ENCODE data around the gene PEMT.

The PEMT gene

DNA sequence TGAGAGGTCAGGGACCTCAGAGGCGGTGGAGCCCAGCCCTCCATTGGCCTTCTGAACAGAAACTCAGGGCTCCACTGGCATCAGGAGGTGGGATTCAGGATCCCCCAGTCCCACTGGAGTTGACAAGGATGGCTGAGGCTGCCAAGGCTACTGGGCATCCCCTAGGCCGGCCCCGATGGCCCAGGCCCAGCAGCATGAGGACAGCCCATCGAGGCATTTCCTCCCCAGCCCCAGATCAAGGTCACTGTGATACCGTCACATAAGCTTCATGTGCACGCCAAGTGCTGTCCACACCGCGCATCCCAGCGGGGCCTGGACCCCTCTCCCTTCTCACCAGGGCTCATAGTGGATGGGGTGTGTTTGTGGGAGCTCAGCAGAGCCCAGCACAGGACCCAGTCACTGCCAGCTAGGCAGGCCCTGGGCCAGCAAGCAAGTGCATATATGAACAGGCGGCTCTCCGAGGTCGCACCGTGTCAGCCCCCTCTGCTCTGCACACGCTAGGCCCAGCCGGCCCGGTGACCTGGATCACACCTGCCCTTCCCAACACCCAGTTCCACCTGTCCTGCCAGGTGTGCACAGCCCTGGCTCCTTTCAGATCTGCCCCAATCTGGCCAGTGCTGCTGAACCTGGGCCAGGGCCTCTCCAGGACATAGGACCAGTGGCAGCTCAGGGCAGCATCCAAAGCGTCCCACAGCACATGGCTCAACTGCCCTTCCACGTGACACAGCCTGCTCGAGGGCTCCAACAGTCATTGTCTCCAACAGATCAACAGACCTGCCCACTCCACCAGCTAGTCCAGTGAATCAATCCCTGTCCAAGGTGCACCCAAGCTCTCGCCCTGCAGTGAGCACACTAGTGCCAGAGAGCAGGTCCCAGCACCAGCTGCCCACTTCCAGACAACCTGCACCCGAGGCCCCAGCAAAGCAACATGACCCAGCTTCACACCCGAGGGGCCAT lies 62.5 kb downstream of the PEMT start:
- DNase-seq: no peak

DNA sequence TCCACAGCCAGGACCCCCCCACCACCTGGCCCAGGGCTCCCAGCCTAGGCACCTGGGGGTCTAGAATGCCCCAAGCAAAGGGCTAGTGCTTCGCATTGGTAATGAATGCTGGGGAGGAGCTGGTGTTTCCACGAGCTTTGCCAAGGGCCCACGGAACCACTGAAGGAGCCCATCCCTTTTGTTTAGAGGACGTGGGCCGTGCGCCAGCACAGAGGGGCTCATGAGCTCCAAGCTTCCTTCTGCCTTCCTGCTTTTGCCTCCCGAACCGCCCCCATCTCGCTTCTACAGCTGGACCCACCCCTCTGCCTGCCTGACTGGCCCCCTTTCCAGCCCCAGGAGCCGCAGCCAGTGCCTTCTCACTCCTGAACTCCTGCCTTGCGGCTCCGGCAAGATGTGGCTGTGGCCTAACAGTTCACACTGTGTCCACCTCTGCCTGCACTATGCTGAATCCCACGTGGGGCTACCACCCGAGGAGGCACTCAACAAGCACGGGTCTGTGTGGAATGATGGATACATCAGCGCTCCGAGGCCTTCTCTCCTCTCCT lies 63.5 kb downstream of the PEMT start:
- DNase-seq: no peak

DNA sequence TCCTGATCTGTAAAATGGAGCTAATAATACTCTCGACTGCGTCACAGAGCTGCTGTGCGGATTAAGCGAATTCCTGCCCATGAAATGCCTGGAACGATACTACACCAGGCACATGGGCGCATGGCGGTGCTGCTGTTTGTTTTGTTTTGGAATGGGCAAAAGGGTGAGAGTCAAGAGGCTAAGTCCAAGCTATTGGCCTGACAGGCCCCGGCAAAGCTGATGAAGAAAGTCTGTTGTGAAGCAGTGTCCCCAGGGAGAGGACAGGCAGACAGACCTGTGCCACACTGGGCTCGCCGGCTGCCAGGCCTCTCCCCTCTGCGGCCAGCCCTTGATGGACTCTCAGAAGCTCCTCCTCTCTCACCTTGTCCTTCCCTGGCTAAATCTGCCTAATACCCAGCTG lies 64.0 kb downstream of the PEMT start:
- no peak for DNase-seq

DNA sequence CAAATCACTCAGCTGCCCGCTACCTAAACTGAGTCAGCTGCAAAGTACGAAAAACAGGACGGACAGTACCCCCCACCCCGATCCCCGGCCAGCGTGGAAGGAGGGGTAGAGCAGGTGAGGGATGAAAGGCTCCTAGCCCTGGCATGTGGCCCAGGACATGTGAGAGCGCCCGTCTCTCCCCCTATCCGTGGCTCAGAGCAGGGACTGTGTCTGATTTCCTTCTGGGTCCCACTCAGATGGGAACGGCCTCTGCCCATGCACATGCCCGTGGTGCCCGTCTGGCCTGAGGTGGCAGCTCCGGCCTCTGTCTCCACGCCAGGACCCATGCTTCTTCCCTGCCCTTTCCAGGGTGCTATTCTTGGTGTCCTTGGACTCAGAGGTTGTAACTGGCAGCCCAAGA lies 65.1 kb downstream of the PEMT start:
- no peak for DNase-seq

DNA sequence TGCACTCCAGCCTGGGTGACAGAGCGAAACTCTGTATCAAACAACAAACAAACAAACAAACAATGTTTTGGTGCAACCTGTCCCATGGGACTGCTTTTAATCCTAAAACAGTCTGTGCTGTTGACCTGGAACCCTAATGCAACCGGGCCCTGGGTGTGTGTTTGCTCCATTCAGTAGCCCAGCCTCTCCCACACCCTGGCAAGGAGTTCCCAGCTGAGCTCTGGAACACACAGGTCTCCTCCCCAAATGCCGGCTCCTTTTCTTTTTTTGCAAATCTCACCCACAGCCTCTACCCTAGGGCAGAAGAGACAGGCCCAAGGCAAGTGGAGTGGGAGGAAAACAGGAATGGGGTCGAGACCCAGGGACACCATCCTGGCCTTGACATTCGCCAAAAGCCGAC lies 65.6 kb downstream of the PEMT start:
- DNase-seq: no peak

DNA sequence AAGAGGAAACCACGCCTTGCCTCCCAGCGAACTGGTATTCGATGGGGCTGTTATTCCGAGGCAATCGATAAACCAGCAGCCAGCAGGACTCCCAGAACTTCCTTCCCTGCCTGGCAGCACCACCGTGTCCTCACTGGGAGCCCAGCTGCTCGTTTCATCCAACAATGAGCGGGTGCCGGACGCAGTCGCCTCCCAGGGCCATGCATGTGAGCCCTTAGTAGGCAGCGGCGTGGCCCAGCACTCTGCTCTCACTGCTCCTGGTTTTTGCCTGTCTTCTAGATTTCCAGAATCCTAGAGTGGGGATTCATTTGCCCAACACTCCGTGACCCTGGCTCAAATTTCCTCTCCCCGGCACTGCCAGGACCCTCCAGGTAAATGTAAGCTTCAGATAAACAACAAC lies 66.2 kb downstream of the PEMT start:
- no peak for DNase-seq

DNA sequence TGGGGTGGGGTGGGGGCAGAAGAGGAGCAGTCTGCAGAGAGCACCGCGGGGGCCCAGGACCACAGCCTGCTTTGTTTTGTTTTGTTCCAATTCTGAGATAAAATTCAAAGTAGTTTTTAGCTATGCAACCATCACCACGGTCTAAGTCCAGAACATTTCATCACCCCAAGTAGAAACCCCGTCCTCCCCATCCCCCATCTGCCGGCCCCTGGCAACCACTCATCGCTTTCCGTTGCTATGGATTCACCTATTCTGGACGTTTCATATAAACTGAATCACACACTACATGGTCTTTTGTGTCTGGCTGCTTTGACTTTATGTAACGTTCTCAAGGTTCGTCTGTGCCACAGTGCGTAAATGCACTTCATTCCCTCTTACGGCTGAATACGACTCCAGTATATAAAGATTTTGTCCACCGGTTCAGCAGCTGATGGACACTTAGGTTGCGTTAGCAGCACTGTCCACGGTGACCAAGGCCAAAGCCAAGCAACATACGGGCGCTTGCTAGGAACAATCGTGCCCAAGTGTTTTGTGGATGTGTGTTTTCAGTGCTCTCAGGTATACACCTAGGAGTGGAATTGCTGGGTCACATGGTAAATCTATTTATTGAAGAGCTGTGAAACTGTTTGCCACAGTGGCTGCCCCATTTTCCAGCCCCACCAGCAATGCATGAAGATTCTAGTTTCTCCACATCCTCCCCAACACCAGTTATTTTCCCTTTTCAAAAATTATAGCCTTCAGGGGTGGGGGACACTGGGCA lies 67.6 kb downstream of the PEMT start:
- DNase-seq: no peak

DNA sequence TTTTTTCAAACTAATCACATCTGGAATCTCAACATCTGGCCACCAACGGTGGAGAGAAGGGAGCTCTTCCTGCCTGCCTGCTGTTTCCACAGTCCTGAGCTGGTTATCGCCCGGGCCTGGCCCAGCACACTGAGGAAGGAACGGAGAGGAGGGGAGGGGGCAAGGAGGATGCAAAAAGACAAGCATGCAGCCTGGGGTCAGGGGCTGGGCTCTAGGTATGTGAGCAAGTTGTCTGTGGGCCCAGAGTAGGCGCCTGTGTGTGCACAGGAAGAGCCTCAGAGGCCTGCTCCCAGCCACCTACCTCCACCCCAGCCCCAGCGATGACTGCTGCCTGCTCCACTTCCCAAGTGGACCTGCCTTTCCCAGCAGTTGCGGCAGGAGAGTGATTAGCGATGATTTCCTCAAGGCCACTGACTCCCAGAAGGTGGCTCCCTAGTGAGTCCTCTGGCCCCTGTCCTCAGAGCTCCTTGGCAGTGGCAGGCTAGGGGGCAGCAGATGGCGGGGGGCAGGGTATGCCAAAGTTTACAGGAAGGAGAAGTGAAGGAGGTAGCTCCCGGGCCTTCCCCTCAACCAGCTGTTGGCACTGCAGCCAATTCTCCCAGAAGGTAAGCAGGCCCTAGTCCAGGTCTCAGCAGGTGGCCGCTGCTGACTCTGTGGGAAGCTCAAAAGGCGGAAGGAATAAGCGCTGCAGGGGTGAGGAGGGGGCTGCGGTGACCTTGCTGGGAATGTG lies 68.3 kb downstream of the PEMT start:
- no peak for DNase-seq

DNA sequence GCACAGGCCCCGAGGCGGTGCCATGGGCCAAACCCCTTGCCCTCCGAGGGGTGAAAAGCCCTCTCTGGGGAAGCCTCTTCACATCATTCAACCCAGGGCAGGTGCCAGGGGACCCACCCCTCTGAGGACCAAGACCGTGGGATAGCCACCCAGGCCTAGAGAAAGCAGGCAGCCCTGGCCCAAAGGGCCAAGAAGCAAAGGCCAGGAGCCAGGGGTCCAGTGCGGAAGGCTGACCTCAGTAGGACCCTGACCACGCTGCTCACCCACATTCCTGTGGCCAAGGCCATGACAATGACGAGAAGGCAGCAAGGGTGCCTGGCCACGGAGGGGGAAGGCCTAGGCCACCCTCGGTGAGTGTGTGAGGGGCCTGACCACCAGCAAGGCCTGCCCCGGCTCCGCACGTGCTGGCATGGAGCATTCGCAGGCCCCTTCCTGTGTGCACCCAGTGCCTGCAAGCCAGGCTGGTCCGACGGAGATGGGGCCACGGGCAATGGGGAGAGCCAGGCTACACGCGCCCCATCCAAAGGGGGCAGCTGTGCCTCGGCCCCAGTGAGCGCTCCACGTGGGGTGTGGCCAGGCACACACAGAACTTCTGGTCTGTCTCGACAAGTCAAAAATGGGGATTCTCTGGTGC lies 70.8 kb downstream of the PEMT start:
- no peak for DNase-seq

DNA sequence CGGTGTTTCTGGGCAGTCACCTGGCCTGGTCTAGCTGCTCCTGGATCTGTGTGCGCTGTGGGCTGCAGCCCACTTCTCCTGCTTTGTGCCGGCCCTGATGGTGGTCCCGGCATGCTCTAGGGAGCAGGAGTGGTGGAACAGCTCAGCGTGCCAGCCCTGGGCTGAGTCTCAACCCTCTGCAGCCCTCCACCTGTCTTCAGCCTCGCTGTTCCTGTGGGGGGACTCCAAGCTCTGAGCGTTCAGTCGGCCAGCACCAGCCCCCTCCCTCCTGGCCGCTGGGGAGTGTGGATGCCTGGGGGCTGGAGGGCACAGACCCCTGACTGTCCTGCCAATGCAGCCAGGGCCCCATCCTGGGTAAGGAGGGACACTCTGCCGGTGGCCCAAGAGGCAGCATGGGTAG lies 71.6 kb downstream of the PEMT start:
- no peak for DNase-seq

DNA sequence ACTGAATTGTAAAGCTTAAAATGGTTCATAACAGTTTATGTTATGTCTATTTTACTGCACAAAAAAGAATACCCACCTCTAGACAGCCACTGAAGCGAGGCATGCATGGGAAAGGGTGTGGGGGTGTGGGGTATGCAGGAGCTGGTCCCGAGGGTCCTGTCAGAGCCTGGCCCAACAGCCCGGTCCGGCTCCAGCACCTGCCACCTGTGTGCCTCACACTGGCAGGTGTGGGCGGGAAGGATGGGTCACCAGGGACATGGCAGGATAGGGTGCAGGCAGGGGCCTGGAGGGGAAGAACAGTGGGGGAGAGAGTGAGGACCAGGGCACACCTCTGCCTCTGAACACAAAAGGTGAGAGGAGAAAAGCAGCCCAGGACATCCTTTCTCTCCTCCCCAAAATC lies 72.6 kb downstream of the PEMT start:
- DNase-seq: no peak

DNA sequence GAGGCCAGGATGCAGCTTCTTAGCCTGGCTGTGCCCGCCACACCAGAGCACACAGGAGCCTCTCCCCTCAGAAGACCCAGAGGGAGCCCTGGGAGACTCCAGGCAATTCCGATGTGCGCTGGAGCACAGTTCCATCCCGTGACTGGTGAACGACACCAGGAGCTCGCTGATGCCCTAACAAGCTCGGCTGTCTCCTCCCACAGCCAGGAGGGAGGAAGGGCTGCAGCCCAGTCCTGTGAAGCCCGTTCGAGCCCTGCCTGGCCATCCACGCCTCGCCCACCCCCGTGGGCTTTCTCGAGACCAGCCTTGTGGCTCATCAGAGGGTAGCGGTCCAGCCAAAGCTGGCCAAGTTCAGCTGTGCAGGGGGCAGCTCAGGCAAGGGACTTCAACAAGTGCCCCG lies 73.5 kb downstream of the PEMT start:
- DNase-seq: no peak

DNA sequence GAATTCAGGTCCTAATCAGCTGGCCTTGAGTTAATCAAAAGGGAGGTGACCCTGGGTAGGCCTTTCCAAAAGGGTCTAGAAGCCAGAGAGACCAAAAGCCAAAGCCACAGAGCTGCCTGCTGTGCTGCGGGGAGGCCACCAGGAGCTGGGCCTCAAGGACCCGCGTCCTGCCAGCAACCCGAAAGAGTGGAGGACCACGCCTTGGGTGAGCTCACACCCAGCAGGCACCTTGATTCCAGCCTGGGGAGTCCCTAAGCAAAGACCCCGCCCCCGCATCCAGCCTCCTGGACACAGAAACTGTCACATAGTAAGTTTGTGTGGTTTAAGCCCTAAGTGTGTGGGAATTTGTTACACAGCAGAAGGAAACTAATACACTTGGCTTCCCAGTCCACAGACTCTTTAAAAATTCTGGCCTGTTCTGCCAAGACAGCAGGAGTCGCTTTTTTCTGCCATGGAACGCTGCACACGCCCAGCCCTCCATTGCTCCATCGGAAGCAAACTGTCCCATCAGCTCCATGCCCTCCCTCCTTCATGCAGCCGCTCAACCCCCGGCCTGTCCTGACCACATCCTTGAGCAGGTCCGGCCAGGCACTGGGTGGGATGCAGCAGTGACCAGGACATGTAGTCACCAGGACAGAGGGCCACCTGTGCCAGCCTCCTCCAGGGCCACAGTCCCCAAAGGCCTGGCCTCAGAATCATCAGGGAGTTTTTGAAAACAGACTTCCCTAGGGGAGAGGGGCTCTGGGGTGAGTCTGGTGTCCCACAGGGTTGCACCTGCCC lies 74.4 kb downstream of the PEMT start:
- DNase-seq: no peak

DNA sequence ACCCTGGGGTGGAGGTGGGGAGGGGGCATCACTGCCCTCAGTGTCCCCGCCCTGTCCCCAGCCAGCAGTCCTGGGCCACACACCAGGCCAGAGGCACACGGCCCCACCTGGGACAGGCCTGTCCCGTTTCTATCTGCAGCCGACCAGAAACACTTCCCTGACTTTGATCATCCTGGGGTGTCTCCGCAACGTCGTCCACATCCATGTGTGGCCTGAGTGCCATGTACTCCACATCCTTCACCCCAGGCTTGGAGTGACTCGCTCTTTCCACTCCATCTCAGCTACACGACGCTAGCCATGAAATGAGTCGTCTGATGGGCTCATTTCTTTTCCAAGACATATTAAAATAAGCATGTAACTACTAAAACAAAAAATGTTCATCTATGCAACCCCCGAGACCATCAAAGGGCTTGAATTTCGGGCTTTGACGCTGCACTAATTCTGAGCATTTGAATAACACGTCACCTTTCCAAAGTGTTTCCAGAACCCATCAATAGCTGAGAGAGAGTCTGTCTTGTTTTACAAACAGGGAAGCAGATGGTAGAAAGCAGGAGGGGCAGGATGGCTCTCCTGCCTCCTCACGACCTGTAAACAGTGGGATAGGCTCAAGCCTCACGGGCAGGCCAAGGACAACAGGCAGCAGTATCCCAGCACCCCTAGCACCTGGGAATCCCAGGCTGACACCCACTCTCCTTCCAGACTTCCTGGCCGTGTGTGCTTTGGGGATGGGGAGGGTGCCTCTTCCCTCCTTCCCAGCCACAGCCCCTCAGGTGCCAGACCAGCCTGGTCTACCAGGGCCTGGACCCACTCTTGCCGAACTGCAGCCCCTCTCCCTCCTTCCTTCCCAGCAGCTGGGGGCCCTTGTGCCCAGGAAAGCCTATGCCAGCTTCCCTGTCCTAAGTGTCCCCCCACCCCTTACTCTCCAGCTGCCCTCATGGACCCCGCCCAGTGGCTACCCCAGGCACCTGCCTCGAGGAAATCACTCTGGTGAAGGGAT lies 75.3 kb downstream of the PEMT start:
- DNase-seq: no peak

DNA sequence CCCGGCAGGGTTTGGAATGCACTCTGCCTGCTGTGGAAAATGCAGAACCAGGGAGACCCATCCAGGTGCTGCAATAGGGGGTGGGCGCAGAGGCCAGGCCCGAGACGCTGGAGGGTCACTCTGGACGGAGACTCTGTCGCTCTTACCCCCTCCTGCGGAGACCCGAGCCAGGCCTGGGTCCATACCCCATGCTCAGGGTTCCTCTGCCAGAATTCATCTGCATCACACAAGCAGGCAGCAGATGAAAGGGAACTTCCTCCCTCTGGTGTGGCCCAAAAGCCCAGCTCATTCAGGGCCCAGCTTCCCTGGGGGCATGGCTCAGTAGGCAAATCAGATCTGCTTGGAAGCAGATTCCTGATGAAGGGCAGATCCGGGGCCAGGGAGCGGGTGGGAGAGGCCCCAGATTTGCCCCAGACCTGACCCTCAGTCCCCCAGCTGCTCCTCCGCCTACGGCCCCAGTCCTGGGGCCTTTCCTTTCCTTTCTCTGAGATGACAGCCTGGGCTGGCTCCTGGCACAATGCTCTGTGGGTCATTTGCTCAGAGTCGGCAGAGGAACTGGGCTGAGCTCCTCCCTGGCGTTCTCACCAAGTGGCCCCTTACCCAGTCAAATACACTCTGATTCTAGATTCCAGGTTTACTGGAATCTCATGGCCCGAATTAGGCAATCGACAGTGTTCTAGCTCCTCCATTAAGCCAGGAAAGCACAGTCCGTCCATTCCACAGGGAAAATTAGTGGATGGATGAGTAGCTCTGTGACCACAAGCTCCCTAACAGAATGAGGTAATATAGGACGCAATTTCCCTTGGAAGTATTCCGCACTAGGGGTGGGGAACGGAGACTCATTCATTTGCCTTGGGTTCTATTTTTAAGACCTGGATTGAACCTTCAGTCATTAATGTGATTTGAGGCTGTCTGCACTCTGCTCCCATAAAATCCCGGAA lies 76.2 kb downstream of the PEMT start:
- no peak for DNase-seq

DNA sequence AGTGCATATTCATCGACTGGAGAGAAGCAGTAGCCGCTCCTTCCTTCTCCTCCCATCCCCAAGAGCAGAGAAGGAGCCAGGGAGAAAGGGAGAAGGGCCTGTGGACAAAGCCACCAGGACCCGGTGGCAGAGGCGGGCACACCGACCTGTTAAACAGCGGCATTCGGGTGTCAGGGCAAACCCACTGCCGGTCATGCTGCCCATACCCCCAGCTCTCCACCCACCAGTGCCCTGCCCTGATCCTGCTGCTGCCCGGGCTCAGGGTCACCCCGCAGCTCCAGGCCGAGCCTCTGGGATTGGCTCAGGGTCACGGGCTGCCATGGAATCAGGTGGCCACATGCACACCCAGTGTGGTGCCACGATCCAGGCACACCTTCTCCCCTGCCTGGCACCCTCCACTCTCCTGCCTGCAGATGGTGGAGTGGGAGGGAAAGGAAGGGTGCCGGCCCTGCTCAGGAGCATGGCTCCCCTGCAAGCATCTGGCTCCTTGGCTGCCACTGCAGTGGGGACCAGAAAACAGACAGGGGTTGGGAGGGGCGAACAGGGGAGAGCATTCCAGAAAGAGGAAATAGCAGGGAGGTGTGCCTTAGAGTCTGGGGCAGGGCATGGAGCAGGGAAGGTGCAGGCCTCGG lies 77.0 kb downstream of the PEMT start:
- no peak for DNase-seq

DNA sequence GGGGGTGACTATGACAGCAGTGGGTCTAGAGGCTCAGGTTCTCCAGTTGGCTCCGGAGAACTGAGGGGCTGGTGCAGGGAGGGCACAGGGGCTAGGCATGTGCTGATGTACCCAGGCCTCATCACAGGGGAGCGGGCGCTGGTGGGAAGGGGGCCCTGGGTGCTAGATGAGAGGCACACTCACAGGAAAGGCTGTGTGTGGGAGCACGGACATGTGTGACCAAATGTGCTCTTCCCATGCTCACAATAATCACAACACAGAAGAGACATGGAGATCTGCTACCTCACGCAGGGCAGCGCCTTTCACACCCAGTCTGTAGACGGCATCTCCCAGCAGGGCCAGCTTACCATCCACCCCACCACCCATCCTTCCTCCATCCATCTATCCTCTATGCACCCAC lies 77.9 kb downstream of the PEMT start:
- DNase-seq: no peak

DNA sequence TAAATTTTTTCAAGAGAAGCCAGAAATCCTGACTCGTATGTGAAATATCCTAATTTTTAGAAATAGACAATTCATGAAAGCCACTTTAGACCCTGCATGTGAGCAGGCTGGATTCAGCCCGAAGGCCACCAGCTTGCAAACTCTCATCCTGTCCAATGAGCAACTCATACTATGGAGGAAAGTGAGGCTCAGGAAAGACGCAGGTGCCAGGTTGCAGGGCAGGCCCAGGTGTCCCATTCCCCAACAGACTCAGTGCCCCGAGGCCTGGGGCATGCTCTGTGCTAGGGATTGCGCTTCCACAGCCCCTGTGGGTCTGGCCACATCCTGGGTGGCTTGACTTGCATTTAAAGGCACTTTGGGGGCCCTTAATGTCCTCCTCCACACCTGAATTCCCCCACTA lies 78.6 kb downstream of the PEMT start:
- DNase-seq: no peak

All from NK-92 treated with Interleukin-12 subunit alpha and Interleukin-12 subunit beta, amount 100 ng/mL, for 24 hours (cell line).